NCI-H2081 (cell line): ENCODE data around the gene RIIAD1.
"Not testable (repeated sequence)": the region's sequence is repeated elsewhere in the genome, so short reads cannot be mapped to it uniquely, and the experiment has no call there.

ENCODE experiments used
- DNase-seq, 2 experiments: peaks; one replicate each; lab custom pipeline; 2025; lab: John Stamatoyannopoulos, UW

RIIAD1 gene

DNA sequence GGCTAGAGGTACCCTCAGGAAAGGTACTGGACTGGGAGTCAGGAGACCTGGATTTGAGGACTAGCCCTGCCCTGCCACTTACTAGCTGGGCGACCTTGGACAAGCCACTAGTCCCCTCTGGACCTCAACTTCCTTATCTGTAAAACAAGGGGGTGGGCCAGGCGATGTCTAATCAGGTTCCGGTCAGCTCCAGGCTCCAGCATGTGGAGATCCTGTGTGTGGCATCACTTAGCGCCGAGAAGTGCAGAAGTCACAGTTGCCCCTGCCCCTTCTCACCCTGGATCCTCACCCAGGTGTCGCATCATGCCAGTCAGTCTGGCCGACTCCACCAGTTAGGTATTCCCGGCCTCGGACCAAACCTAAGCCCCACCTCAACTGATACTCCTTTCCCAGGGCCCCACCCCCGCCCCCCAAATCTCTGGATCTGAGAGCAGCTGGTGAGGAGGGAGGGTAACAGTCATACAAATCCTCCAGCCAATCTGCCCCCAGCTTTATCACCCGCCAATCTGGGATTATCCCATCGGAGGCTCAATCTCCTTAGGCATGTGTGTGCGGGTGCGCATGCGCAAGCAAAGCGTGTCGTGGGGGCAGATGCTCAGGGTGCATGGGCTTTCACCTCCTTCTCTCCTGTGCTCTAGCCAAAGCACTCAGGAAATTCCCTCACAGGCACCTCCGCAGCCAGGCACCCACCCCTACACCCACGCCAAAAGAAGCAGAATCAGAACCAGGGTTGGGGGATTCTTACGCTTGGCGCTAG lies 10.1 kb upstream of the RIIAD1 start:
- DNase-seq, result no peak

DNA sequence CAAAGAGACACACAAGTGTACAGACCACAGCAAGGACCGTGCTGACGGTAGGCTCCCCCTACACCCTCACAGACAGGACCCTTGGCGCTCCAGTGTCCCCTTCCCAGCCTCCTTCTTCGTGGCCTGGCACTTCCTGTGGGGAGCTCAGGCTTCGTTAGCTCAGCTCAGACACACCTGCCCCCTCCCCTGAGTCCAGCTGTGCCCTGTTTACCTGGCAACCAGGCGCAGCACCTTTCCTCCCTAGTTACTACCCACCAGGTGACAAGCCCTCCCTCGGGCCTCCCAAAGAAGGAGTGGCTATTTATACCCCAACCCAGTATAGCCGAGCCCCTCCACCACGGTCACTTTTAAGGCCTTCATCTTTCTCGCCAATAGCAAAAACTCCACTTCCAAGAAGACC lies 9.4 kb upstream of the RIIAD1 start:
- DNase-seq, result peak; percentile 58 to 77

DNA sequence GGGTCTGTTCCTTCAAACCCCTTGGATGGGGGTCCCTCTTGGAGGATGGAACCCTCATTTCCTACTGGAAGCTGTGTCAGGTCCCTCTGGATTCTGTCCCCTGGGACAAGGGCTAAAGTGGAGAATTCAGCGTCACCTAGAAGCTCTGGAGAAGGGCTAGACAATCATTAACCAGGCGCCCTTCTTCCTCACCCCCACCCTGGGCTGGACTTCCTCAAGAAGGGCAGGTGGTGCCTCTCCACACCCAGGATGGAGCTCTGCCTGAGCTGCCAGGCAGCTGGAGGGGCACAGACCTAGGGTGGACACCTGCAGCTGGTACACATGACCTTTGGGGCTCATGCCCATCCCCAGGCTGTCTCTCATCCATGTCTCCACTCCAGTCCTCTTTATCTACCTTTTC lies 8.3 kb upstream of the RIIAD1 start:
- DNase-seq, result no peak

DNA sequence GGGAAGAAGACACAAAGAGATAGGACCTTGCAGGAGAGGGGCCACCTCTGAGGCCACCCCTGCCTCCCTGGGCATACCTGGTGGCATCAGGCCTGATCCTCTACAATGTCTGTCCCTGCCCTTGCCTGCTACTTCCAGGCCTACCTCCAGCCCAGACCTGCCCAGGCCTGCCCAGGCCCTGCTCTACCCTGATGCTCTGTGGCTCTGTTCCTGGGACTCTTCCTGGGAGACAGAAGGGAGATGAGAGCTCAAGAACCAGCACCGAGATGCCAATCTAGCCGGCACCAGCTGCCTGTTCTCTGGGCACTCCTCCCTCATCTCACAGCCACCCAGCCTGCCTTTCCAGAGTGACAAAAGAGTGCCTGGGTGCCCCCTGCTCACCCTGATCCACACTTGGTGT lies 7.4 kb upstream of the RIIAD1 start:
- no peak for DNase-seq

DNA sequence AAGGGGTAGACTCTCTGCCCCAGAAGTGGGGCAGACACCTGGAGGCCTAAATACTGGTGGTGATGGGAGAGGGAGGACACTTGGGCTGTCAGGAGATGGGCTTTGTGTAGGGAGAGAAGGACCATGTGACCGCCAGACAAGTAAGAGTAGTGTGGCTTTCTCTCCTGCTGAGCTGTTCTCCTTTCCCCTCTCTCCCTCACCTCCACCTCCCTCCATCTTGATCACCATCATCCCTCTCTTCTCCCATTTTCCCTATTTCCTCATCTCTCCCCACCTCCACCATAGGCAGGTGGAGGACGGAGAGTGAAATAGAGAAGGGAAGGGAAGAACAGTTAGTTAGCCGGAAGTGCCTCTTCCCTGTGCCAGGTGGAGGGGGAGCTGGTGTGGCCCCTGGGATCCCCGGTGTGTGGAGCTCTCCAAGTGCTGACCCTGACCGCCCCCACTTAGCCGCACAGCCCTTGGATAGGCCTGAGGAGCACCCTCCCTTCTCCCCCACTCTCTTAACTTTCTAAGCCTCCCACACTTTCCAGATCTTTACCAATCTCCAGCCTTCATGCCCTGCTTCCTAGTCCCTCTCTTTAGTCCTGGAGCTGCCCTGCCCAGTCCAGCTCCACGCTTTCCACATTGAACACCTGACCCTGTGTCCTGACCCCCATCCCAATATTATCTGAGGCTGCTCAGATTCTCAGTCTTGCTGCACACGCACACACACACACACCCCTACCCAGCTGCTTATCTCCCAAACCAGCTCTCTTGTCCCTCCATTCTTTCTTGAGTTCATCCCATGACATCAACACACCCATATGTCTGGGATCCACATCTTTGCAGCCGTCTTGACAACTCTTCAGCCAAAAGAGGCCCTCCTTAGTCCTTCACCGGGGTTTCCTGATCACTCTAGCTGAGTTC lies 6.2 kb upstream of the RIIAD1 start:
- no peak for DNase-seq

DNA sequence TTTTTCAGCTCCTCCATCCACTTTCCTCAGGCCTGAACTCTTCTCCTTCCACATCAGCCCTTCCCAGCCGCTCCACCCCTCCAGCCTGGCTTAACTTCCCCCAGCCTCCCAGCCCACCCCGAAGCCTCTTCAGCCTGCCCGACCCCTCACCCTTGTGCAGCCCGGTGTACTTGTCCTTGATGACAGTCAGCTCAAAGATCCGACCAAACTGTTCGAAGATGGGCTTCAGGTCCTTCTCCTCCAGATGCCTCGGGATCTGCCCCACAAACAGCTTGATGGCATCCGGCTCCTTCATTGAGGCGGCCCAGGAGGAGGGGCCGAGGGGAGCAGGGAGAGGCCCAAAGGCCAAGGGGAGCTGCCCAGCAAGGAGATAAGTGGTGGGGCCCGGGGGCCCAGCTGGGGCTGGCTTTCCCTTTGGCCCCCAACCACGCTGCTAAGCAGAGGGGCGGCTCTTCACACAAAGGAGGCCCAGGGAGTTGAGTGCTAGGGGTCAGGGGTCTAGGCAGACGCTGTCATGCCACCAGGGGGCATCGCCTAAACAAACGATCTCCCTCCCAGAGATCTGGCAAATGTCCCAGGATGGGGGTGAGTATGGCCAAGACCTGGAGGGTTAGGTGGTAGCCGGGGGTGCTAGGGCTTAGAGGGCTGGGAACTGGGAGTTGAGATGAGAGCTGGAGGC lies 5.5 kb upstream of the RIIAD1 start:
- DNase-seq, result peak; percentile 48 to 74

DNA sequence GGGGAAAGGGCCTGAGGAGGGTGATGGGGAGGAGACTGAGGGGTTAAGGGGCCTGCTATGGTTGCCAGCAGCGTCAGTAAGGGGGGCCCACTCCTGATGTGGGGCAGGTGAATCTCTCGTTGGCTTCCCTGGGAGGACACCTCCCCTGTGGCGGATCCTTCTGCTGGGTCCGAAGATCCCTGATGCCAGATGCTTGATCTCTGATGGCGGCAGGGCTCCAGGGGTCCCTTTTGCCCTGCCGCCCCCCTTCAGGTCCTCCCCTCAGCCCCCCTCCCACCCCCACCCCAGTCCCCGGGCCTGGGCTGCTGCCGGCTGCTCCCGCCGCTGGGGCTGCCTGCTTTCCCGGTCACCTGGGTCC lies 4.9 kb upstream of the RIIAD1 start:
- DNase-seq, result no peak

DNA sequence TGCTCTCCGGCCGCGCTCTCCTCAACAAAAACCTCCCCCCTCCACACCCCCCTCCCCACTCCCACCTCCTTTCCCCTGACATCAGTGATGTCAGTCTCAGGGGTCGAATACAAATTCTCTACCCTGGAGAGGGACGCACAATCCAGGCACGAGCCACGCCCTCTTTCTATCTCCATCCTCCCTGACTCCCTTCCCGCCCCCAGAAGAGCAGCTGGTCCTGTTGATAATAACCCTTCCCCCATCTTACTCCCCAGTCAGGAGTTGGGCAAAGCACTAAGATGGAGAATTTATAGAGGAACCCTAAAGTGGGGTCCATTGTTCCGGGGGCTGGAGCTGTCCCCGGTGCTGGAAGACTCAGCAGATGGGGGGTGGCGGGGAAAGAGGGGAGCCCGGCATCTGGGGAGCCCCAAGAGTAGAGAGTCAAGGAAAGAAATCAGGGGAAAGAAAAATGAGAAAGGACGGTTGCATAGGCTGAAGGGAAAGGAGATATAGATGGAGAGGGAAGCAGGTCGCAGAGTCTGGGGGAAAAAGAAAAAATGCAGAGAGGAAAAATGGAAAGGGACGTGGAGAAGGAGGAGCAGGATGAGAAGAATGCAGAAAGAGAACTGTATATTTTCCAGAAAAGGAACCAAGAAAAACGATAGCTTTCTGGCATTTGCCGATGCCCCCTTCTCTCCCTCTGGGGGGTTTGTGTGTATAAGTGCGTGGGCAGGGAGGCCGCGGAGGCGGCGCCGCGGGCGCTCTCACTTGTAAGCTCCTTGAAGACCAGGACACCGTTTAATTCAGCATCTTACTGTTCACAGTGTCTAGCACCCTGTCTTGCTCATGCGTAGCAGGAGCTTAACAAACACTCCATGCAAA lies 4.3 kb upstream of the RIIAD1 start, which contains the start of gene CELF3:
Gene CELF3 (minus strand): TSS at position 33 of the 861 bp plus-strand sequence. CDS start 783 bp downstream, outside the sequence.
- peak; percentile 97 to 99 for DNase-seq

DNA sequence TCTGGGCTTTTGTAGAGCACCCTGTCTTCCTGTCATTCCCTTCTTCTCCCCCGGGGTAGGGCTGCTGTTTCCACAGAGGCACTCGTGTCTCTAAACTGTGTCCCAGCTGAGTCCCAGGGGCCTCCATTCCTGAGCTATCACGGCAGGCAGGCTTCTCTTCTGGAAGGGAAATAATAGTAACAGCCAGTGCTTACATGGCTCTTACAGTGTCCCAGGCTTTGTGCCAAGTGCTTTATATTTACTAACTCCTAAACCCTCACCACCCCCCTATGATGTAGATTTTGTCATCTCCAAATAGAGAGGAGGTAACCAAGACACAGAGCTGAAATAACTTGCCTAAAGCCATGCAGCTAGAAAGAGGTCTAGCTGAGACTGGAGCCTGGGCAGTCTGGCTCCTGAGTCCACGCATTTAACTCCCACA lies 3.3 kb upstream of the RIIAD1 start:
- peak; percentile 6 to 54 for DNase-seq

DNA sequence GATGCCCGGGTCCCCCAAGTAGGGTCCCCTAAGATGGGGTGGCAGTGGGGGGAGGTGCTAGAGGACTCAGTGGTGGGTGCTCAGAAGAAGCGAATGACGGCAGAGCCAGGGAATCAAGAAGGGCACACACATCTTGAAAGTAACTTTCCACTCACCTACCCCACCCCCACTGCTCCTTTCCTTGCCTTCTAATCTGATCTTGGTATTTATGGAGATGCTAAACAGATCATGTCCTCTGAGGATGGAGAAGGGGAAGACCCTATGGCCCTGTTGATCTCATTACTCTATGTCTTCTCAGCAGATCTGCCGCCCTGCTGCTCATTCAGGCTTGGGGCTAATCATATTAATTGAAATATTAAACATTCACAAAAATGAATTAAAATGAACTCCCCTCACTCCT lies 2.7 kb upstream of the RIIAD1 start:
- DNase-seq, result no peak

DNA sequence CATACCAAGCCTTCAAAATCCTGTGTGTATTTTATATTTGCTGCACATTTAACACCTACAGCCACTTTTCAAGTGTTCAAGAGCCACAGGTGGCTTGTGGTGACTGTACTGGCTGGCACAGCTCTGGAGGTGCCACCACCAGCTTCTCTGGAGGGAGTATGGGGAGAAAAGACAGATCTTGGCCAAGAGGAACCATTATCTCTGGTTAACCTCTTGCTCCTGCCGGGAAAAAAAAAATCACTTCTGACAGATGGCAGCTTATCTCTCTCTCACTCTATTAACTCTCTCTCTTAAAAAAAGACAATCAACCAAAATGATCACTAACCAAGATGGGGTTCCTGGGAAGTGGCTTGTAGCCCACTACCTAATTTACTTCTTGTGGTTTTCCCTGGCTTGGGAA lies 1.2 kb upstream of the RIIAD1 start:
- no peak for DNase-seq

DNA sequence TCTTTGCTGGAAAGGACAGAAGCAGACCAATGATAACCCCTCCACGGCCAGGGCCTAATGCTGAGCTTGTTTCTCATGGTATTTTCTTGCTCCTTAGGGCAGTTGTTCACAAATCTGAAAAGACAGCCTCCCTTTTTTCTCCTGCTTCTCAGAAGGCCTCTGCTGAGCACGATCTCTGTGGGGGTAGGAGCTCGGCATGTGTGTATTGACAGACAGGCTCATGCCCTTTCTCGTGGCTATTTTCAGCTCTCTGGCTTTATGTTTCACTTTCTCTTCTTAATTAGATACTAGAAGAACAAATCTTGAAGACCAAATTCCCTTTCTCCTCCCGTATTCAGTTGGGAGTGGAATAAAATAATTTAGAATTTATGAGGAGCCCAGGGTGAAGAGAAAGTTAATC lies 768 bp upstream of the RIIAD1 start:
- no peak for DNase-seq

DNA sequence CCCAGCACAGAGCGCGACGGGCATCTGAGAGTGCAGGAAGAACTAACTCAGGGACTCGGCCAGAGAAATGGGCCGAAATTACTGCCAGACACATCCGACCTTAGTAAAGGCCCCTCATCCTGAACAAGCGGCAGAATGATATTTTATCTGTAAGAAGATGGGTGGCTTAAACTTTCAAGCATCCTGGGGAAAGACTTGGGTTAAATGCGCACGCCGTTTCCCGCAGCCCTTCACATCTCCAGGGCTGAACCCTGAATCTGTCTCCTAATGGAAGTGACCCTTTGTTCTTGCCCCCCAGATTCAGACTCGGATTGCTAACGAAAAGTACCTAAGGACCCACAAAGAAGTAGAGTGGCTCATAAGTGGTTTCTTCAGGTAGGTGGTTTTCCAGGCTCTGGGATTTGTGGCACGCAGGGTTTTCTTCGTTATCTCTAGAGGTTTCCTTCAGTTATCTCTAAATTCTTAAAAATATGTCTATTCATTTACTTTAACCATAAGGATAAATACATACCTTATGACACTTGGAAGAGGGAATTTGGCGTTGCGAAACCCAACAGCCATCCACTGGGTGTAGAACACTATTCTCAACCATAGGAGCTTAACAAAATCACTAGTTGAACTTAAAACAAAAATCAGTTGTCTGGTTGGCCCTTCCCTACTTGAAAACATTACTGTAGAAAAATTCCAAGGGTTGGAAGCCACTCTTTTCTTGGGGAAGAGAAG lies 627 bp downstream of the RIIAD1 start:
- no peak for DNase-seq

DNA sequence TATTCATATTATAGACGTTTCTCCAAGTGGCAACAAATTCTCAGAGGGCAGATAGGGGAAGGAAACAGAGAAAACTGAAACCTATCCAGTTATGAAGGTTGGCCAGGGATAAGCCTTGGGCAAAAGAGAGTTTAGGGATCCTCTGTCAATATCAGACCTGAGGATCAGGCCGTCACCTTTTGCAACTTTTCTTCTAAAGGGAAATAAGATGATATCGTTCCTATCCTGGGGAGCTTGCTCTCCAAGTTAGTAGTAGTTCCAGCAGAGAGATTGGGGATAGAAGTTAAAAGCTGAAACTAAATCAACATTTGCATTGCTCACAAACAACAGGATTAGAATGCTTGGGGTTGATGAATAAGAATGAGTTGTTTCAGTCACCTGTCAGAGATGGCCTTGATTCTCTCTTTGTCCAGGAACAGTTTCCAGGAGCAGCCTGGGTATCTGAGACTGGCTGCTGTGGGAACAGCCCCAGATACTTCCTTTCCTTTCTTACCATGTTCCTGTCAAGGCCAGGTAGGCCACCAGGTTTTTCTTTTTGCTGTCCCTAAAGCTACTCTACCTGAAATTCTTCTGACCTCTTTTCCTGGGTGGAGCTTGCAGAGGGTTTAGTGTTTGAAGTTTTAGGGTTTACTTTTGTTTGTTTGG lies 2.5 kb downstream of the RIIAD1 start:
- DNase-seq, result no peak

DNA sequence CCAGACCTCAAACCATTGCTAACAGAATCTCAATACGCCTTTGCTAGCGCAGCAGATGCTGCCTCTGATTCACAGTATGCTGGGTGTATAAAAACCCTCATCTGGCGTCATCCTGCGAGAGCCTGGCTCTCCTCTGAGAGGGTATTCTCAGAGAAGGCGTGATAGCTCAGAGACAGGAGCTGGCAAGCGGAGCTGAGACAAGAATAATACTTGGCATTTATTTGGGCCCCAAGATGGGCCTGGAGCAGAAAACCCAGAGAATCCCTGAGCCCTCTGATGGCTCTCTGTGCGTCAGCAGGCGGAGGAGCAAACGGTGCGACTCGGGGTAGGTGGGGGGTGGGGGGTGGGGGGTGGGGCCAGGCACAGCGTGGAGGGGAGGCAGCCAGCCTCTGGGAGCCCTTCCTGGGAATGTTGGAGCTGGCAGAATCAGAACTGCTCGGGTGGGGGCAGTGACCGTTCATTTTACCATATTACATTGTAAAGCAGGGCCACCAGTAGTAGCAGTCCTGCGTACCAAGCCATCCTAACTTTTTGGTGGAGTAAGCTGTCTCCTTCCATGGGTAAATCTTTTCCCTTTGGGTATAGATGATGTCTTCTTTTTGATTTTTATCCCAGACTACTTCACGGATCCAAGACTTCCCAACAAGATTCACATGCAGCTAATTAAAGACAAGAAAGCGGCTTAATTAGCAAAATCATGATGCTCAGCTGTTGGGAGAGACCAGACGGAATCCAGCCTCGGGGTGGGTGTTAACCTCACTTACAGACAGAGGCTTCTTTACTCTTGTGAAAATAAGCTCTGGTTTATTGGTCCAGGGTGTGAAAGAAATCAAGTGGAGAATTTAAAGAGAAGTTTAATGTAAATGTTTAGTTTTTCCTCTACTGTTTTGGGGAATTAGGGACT lies 7.1 kb downstream of the RIIAD1 start:
- no peak for DNase-seq

DNA sequence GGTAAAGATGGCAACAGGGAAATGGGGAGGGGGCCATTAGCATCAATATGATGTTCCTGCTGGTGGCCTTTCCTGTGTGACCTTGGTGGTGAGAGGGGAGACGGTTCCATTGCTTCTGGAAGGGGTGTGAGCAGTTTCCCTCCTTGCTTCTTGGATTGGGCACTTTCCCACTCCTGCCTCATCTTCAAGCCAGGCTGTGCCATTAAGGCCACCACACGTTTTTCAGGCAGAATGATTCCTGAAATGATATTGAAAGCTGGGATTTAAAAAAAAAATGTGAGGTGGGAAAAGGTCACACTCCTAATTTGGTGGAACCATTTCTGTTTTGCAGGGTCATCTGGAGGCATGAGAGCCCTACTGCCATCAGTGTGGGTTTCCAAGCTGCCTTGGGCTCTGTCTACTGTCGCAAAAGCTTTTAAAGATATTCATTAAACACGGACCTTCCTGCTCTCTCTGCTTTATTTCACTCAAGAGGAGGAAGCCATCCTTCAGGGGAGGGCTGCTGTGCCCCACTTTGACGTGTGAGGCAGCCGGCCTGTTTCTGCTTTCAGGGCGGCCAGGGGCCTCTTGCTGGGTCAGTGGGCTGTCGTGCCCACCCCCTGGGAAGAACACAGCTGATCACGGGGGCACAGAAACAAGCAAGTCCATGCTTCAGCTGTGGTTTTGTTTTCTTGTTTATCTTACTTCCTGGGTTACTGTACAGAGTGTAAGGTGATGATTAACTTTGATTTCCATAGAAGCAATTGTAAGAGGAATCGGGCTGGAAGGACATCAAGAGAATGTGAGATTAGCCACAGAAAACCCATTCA lies 8.0 kb downstream of the RIIAD1 start:
- DNase-seq, result no peak

DNA sequence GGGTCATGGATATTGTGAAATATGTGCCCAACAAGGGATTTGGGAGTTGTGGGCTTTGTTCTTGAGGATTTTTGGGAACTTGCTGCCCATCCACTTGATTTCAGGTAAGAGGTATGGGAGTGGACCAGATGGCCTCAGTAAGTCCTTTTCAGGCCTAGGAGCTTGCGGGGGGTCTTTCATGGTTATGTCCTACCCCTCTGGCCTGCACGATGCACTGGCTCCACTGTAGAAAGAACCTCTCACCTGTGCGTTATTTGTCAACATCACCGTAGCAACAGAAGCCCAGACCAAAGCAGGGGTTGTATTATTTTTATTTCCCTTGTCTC lies 8.6 kb downstream of the RIIAD1 start:
- DNase-seq, result no peak

DNA sequence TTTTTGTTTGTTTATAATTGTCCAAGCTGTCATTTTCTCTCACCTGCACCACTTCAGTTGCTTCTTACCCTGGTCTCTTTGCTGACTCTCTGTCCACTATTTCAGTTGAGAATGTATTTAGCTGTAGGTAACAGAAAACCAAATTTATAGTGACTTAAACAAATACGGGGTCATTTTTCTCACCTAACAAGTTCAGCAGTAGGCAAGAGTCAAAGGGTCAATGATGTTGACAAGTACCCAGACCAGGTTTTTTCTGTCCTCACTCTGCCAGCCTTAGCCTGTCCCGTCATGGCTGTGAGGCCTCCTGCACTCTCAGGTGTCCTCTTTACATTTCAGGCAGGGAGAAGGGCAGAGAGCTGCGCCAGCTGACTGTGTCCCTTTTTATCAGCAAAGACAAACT lies 11.8 kb downstream of the RIIAD1 start:
- DNase-seq, result no peak

DNA sequence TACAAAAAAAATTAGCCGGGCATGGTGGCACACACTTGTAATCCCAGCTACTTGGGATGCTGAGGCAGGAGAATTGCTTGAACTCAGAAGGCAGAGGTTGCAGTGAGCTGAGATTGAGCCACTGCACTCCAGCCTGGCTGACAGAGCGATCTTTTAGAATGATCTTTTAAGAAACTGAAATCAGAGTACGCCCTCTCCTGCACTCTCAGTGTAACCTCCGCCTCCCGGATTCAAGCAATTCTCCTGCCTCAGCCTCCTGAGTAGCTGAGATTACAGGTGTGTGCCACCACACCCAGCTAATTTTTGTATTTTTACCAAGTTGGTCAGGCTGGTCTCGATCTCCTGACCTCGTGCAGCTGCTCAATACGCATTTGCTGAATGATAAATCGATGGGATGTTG lies 12.7 kb downstream of the RIIAD1 start:
- not testable (repeated sequence) for DNase-seq
